Endothelial cell of hepatic sinusoid (primary cell): ENCODE data around the gene PLB1.

Experiments
- in situ Hi-C: cut with HindIII; loops from 2 replicates; pipeline ENCODE4 v1.10.0; 2017; ENCODE audit warnings: low sequenced_read_pairs

The PLB1 gene

DNA sequence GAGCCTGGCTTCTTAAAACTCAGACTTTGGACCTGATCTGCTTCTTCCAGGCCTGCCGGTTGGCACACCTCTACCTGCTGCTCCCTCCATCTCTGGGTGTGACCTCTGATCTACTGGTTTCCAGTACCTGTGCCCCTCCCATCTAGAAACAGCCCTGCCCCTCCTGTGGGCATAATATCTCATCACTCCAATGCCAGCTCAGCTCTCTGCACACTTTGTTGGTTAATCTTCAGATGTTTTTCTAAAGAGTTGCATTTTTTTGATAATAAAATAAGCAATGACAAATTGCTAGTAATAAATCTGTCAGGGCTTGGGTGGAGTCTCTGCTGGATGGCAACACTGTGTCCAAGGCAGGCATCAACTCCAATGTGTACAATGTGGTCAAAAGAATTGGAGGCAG lies 166.2 kb downstream of the PLB1 start:
- in situ Hi-C loops: no loop called here

DNA sequence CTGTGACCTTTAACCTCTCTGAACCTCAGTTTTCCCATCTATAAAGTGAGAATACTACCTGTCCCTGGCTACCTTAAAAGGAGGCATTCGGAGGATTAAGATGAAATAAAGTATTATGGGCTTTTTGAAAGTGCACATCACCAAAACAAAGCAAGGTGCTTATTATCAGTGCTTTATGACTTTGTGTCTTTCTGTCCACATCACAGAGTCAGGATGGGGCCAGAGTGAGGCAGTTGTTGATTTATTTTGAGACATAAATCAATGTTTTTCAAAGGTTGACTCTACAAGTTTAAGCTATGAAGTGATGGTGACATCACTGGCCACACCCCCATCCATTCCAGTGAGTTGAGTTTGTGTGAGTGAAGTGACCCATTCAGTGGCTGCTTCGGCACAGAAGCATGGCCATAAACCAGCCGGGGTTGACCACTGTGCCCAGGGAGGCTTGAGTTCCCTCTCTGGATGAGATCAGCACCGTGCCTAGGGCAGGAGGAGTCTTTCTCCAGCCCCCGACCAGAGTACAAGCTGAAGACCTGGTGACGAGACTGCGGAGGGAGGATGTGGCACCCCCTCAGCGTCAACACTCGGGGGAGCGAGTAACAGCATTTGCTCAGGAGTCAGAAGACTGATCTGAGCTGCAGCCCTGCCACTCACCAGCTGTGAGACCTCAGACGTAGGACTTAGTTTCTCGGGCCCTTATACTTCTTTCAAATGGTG lies 166.8 kb downstream of the PLB1 start:
- in situ Hi-C loops: no loop called here

DNA sequence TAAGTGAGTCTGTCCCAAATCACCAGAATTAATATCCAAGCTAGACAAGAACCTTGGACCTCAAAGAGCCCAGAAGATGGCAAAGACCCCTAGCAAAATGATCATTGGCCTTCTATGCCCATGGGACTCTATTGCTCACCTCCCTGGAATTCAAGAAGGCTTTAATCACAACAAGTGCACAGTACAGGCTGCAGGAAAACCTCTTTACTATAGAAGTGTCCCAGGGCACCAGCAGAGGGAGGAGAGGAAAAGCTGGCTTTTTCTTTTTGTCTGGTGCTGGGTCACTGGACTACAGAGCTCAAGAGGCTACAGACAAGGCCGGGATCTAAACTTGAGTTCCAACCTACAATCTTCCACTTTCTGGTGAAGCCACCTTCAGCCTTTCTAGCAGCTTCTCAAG lies 167.5 kb downstream of the PLB1 start:
- in situ Hi-C loops: no loop called here

DNA sequence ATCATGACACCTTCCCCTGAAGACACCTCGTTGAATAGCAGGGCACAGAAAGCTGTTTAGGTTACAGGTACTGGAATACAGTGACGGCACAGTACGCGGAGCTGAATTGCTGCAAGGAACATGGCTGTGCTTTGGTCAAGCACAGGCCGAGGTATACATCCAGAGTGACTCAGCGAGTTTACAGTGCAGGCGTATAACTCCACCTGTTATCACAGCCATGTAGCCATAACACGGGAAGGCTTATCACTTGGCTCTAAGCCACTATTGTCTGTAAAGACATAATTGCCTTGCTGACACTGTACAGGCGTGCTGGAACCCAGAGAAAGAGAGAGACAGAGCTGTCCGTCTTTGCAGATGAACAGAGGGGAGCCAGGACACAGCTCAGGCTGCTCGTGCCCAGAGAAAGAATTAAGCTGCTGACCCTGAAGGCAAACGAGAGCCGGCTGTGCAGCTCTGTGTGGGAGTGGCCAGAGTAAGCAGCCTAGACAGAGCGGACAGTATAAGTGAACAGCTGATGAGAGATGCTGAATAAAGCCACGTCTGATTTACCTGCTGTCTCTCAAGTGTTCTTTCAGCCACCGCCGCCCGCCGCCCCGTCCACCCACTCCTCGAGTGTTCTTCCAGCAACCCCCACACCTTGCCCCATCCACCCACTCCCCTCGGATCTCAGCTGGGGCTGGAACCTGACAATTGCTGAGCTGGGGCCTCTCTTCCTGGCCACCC lies 168.4 kb downstream of the PLB1 start:
- in situ Hi-C loops: no loop called here

DNA sequence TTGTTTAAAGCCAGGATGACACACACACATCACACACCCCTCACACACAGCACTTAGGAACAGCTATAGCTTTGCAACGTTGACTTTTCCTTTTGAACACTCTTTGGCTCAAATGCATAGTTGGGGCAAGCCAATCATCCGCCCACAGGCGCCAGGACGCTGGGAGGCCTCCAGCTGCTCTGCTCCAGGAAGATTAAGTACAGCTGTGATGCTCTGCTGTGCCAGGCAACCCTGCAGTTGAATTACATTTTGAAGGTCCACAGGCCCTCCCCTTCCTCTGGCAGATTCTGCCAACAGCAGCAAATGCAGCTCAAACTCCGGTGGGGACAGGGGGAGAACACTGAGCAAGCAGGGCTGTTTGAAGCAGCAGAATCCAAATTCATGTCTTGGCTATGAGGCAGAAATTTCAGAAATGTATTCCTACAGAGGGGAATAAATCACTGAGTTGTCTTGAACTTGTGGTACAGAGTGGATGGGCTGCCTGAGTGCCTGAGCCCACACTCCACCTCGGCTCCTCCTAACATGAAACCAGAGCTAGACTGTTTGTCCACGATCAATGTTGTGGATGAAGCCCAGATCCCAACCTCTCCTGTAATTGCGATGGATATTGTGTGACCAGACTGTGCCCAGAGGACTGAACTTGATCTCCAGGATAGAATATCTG lies 169.3 kb downstream of the PLB1 start:
- in situ Hi-C loops: loop anchor here (5.0 kb wide), 2 partner anchors 48 to 82 kb away; no protein-coding TSS in a partner anchor

DNA sequence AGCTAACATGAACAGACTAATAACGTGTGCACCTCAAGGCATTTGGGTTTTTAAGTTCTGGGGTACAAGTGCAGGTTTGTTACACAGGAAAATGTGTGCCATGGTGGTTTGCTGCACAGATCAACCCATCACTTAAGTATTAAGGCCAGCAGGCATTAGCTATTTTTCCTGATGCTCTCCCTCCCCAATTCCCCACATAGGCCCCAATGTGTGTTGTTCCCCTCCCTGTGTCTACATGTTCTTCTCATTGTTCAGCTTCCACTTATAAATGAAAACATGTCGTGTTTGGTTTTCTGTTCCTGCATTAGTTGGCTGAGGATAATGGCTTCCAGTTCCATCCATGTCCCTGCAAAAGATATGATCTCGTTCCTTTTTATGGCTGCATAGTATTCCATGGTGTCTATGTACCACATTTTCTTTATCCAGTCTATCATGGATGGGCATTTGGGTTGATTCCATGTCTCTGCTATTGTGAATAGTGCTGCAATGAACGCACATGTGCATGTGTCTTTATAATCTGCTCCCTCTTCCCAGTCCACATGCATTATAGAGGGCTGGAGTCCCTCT lies 170.0 kb downstream of the PLB1 start:
- in situ Hi-C loops: loop anchor here (5.0 kb wide), 2 partner anchors 49 to 81 kb away; no protein-coding TSS in a partner anchor

- in situ Hi-C loops: loop anchor here (5.0 kb wide), 2 partner anchors 49 to 81 kb away; no protein-coding TSS in a partner anchor
Observed at GRCh38 chr2:28666496-28667184, 170.8 kb downstream of the PLB1 start.

- in situ Hi-C loops: loop anchor here (5.0 kb wide), 2 partner anchors 50 to 80 kb away; no protein-coding TSS in a partner anchor
Observed at GRCh38 chr2:28667261-28667660, 171.4 kb downstream of the PLB1 start.

DNA sequence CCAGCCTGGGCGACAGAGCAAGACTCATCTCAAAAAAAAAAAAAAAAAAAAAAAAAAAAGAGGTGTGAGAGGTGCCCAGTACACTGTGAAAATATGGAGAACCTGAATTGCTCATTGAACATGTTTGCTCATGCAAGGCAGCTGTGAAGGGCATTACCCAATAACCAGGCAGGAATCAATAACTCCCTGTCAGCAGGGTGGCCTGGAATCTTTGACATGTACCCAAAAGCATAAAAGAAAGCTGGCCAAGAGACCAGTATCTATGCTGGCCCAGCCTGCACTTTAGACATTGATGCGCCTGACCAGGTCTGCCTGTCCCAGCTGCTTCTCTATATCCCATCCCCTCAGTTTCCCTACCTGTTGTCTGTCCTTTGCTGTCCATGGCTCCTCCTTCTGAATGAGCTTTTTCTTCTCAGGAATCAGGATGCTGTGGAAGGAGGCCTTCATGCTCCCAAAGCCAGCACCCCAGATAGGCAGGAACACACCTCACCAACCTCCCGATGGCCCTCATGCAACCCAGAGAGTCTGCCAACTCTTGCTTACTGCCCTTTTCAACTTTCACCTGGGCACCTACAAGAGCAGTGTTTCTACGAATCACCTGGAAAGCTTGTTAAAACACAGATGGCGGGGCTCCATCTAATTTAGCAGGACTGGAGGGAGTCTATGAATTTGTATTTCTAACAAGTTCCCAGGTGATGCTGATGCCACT lies 172.4 kb downstream of the PLB1 start:
- in situ Hi-C loops: loop anchor here (5.0 kb wide), 2 partner anchors 51 to 79 kb away; no protein-coding TSS in a partner anchor

DNA sequence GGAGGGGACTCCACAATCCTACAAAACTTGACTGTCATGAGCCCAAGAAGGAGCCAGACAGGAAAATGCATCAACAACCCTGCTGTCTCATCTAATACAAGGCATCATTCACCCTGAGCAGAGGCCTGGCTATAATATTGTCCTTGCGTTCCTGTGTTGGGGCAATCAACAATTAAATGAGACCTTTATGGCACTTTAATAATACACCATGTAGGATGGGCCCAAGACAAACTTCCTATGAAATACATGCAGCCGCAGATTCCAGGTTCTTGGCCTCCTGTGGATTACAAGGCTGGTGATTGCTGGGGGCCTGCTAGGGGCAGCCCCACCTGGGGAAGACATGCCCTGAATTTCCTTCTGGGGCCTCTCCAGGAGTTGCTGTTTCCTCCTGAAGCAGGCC lies 173.0 kb downstream of the PLB1 start:
- in situ Hi-C loops: loop anchor here (5.0 kb wide), 2 partner anchors 52 to 78 kb away; no protein-coding TSS in a partner anchor

DNA sequence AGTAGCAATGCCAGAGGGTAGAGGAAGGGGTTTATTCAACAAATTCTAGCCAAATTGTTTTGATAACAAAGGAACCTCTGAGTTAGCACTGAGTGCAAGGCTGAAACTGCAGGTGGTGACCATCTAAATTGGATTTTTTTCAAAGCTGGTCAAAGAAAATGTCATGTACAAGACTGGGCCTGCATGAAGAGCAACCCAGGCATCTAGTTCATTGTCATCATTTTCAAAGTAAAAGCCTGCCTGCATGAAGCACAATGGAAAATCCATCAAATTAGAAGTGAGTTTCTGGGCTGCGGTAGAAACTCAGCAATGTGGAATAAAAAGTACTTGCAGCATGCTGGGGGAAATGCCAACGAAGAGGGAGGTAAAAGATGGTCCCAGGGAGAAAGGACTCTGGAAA lies 175.0 kb downstream of the PLB1 start:
- in situ Hi-C loops: no loop called here

DNA sequence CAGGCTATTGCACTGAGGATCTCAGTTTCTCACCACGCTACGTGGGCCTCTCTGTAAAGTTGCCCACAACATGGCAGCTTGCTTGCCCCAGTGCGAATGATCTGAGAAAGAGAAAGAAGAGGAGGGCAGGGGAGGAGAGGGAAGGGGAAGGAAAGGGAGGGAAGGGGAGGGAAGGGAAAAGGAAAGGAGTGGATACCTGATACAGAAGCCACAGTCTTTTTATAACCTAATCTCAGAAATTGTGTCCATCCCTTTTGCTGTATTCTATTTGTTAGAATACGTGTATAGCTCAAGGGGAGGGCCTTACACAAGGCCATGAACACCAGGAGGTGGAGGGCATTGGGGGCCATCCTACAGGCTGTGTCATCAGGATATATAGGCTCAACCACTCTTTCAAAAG lies 177.5 kb downstream of the PLB1 start:
- in situ Hi-C loops: no loop called here

GRCh38 chr2:28674062-28674712 lies 178.3 kb downstream of the PLB1 start:
- in situ Hi-C loops: no loop called here

DNA sequence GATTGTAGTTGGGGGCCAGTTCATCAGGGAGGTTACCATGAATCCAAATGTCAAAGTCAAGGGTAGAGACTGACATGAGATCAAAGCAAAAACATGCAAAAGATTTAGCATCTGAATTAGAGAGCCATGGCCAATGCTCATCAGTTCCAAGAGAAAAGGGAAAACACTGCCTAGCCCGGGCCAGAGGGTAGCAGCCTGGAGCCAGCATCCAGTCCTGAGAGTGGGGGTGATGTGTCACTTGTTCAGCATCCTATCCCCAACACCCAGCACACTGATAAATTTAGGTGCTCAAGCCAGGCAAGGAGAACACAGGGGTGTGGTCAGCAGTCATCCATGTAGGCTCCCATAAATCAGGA lies 178.8 kb downstream of the PLB1 start:
- in situ Hi-C loops: no loop called here

GRCh38 chr2:28676152-28676835 lies 180.4 kb downstream of the PLB1 start:
- in situ Hi-C loops: no loop called here

- in situ Hi-C loops: no loop called here
Observed at GRCh38 chr2:28678175-28678855, 182.5 kb downstream of the PLB1 start.

DNA sequence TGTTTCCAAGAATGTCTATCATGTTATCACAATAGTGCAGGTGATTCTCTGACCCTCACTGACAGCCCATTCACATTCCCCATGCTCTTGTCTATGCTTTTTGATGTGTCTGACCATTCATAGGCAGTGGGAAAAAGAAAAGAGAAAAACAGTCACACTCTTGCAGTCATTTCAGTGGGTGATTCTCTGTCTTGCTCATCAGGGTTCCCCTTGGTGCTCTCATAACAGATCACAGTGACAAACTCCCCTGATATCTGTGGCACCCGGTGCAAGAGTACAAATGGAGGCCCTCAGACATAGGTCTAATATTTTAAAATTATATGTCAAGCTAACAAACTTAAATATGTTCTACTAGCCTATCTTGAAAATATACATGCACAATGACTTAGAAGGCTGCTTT lies 183.1 kb downstream of the PLB1 start:
- in situ Hi-C loops: no loop called here

DNA sequence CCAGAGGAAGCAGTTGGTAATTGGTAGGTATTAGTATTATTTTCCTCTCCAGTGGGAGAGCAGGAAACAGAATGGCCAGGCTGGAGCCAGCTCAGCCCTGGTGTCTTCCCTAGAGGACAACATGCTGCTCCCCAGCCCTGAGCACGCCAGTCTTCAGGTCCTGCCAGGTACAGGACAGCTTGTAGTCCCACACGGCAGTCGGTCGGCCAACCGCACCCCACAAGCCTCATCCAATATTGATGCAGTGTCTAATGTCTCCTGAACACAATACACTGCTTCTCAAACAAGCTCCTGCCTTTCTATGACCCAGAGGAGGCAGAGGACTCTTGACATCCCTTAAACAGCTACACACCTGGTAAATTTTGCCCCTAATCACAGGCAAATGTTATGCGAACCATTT lies 184.8 kb downstream of the PLB1 start:
- in situ Hi-C loops: no loop called here
